Neural crest cell (in vitro differentiated cells): ENCODE measurements around the gene ST6GAL1. TPM values are rescaled to one million over a fixed set of nuclear protein-coding genes. Genes with fewer than 3 reads are reported as not detected.

Experiments used
- DNase-seq: peaks from one replicate; pipeline ENCODE4 v3.0.0; 2021; ENCODE audit warnings: low read depth, mixed read lengths, low spot score
- H3K27ac Mint-ChIP-seq: one replicate; pipeline ENCODE4 v1.8.0; 2021; ENCODE audit warnings: mild to moderate bottlenecking, mixed read lengths; ENCODE audit not compliant: unreplicated experiment
- H3K27me3 Mint-ChIP-seq: 2 replicates; pipeline ENCODE4 v1.8.0; 2021; ENCODE audit warnings: low read depth, mild to moderate bottlenecking, mixed read lengths
- H3K36me3 Mint-ChIP-seq: 2 replicates; pipeline ENCODE4 v1.8.0; 2021; ENCODE audit warnings: low read depth, mild to moderate bottlenecking, mixed read lengths
- H3K4me1 Mint-ChIP-seq: 2 replicates; pipeline ENCODE4 v1.8.0; 2021; ENCODE audit warnings: mixed read lengths
- H3K4me3 Mint-ChIP-seq: one replicate; pipeline ENCODE4 v1.8.0; 2021; ENCODE audit warnings: mild to moderate bottlenecking, mixed read lengths
- H3K9me3 Mint-ChIP-seq: 2 replicates; pipeline ENCODE4 v1.8.0; 2021; ENCODE audit warnings: mixed read lengths
- total RNA-seq: library from RNA; stranded (reverse); gene quantifications from 2 replicates; pipeline ENCODE4 v1.2.1, GENCODE V29; 2021
- TF ChIP-seq, protein P1 (sequence below): fragments of 200-600 bp; sonication (generic); conservative IDR thresholded peaks from 2 replicates; pipeline ENCODE4 v1.5.0; 2021; ENCODE audit warnings: antibody characterized with exemption, mild to moderate bottlenecking

ST6GAL1 gene
- total RNA-seq, 1 donor from 2014 or later: 32.6 TPM

DNA sequence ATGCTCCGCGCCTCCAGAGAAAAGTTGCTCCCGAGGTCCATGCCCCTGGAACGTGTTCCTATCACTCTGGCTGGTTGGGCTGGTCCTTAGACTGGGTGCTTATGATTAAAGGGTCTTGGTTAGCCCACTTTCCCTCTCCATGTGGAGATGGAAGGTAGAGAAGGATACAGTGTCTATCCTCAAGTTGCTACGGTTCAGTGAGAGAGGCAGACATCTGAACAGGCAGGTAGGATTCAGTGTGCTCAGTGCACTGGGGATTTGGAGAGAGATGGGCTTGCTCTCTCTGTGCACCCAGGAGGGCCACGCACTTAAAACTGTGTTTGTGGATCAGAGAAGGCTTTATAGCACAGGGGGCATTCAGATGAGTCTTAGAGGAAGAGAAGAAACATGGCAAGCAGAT, 146.0 kb downstream of the ST6GAL1 start:
- TF ChIP-seq, protein P1, sequence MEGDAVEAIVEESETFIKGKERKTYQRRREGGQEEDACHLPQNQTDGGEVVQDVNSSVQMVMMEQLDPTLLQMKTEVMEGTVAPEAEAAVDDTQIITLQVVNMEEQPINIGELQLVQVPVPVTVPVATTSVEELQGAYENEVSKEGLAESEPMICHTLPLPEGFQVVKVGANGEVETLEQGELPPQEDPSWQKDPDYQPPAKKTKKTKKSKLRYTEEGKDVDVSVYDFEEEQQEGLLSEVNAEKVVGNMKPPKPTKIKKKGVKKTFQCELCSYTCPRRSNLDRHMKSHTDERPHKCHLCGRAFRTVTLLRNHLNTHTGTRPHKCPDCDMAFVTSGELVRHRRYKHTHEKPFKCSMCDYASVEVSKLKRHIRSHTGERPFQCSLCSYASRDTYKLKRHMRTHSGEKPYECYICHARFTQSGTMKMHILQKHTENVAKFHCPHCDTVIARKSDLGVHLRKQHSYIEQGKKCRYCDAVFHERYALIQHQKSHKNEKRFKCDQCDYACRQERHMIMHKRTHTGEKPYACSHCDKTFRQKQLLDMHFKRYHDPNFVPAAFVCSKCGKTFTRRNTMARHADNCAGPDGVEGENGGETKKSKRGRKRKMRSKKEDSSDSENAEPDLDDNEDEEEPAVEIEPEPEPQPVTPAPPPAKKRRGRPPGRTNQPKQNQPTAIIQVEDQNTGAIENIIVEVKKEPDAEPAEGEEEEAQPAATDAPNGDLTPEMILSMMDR: no peak
- no peaks in the 10 kb centered on the region for H3K4me1 Mint-ChIP-seq
- H3K27ac Mint-ChIP-seq: no peak overlapping the region
- H3K27me3 Mint-ChIP-seq: no peaks in the 10 kb centered on the region
- H3K9me3 Mint-ChIP-seq: no peaks in the 10 kb centered on the region
- peaks cover 14% of the 10 kb centered on the region for H3K36me3 Mint-ChIP-seq
- DNase-seq: no peak
- no peak overlapping the region for H3K4me3 Mint-ChIP-seq

GRCh38 chr3:187077085-187077484, 146.8 kb downstream of the ST6GAL1 start:
- Mint-ChIP-seq H3K9me3 (no peaks in the 10 kb centered on the region), H3K4me3 (no peak overlapping the region), H3K4me1 (no peaks in the 10 kb centered on the region), H3K36me3 (peaks cover 14% of the 10 kb centered on the region), H3K27me3 (no peaks in the 10 kb centered on the region), H3K27ac (no peak overlapping the region)
- DNase-seq: no peak
- TF ChIP-seq, protein P1: no peak

DNA sequence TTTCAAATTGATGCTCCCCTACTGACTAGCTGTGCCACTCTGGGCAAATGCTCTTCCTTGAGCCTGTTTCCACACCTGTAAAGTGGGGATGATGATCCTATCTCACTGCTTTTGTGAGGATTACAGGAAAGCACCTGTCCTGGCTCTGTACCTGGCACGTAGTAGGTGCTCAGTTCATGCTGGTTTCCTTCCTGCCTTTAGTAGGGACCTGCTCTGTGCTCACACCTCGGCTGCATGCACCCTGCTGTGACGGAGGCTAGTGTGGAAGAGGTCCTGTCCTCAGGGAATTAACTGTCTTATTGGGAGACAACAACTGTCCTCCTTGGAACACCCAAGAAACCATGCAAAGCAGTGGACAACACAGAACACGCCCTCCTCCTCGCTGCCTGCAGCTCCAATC, 147.2 kb downstream of the ST6GAL1 start:
- H3K4me3 Mint-ChIP-seq: no peak overlapping the region
- H3K27ac Mint-ChIP-seq: peak overlapping the region; percentile 14
- H3K36me3 Mint-ChIP-seq: peaks cover 14% of the 10 kb centered on the region
- TF ChIP-seq, protein P1: no peak
- H3K4me1 Mint-ChIP-seq: no peaks in the 10 kb centered on the region
- H3K9me3 Mint-ChIP-seq: no peaks in the 10 kb centered on the region
- no peaks in the 10 kb centered on the region for H3K27me3 Mint-ChIP-seq
- no peak for DNase-seq

DNA sequence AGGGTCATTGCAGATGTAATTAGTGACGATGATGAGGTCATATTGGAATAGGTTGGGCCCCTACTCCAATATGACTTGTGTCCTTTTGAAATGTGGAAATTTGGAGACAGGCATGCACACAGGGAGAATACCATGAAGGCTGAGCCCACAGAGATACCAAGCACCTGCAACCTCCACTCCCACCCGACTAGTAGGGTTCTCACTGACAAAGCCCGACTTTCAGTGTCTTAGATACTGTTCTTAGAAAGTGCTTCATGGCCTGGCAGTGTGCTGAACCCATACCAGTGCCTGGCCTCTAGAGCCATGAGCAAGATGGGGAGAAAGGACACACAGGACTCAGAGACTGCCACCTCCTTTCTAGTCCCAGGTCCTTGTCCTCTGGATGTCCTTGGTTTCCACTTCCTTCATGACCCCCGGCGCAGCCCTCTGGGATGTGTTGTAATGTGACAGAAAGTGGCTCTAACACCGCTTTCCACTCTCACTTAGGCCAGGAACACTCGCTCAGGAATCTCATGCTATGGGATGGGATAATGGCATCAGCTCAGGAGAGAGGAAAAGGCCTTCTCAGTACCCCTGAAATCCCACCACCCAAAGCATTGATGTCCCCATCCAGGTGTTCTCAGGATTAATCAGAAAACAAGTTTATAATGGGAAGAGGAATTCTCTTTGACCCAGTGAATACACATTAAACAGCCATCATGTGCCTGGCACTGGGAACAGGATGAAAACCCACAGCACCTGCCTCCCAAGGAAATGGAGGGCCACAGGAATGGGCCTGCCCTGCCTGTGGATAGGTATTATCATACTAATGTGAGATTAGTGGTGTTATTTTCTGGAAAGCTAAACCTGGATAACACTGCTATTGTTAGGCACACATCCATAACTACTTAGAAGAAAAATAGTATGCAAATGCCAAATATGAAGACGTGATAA, 149.0 kb downstream of the ST6GAL1 start:
- Mint-ChIP-seq H3K9me3 (no peaks in the 10 kb centered on the region), H3K4me1 (no peaks in the 10 kb centered on the region), H3K36me3 (peaks cover 12% of the 10 kb centered on the region), H3K27me3 (no peaks in the 10 kb centered on the region), H3K4me3 (no peak overlapping the region), H3K27ac (no peak overlapping the region)
- DNase-seq: no peak
- TF ChIP-seq, protein P1: no peak

DNA sequence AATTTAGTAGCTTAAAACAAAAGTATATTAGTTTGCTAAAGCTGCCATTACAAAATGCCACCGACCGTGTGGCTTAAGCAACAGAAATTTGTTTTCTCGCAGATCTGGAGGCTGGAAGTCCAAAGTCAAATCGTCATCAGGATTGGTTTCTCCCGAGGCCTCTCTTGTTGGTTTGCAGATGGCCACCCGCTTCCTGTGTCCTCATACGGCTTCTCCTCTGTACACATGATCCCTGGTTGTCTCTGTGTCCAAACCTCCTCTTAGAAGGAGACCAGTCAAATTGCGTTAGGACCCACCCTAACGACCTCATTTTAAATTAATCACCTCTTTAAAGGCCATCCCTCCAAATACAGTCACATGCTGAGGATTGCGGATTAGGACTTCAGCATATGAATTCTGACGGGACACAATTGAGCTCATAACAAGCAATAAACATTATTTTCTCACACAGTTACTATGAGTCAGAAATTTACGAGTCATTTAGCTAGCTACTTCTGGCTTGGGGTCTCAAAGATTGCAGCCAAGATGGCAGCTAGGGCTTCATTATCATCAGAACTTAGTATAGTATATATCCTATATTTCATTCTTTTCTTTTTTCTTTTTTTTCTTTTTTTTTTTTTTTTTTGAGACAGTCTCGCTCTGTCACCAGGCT, 150.6 kb downstream of the ST6GAL1 start:
- Mint-ChIP-seq H3K36me3 (peaks cover 14% of the 10 kb centered on the region), H3K4me3 (no peak overlapping the region), H3K9me3 (peaks cover 3% of the 10 kb centered on the region), H3K27me3 (no peaks in the 10 kb centered on the region), H3K27ac (no peak overlapping the region), H3K4me1 (no peaks in the 10 kb centered on the region)
- DNase-seq: no peak
- TF ChIP-seq, protein P1: no peak
